ENCODE measurements around the gene DNAJB8.

The DNAJB8 gene

GRCh38 chr3:128463771-128464170 lies 2.9 kb downstream of the DNAJB8 start:
- no peak for DNase-seq

GRCh38 chr3:128463354-128463753 lies 3.3 kb downstream of the DNAJB8 start:
- DNase-seq = no peak

GRCh38 chr3:128462931-128463330 lies 3.8 kb downstream of the DNAJB8 start:
- no peak for DNase-seq

- no peak for DNase-seq
Observed at GRCh38 chr3:128462341-128462910, 4.3 kb downstream of the DNAJB8 start.

GRCh38 chr3:128461731-128462130 lies 5.0 kb downstream of the DNAJB8 start:
- DNase-seq = no peak

- DNase-seq = no peak
Observed at GRCh38 chr3:128459461-128459820, 7.2 kb downstream of the DNAJB8 start.

GRCh38 chr3:128458746-128459460 lies 7.8 kb downstream of the DNAJB8 start:
- DNase-seq = no peak

GRCh38 chr3:128457937-128458336 lies 8.8 kb downstream of the DNAJB8 start:
- DNase-seq = no peak

- DNase-seq = no peak
Observed at GRCh38 chr3:128456776-128457715, 9.6 kb downstream of the DNAJB8 start.

- no peak for DNase-seq
Observed at GRCh38 chr3:128455786-128456748, 10.6 kb downstream of the DNAJB8 start.

- DNase-seq = no peak
Observed at GRCh38 chr3:128455116-128455515, 11.6 kb downstream of the DNAJB8 start.

- no peak for DNase-seq
Observed at GRCh38 chr3:128454310-128454618, 12.4 kb downstream of the DNAJB8 start.

- no peak for DNase-seq
Observed at GRCh38 chr3:128453501-128454309, 13.0 kb downstream of the DNAJB8 start.

- DNase-seq = no peak
Observed at GRCh38 chr3:128452678-128453275, 13.9 kb downstream of the DNAJB8 start.

- DNase-seq = no peak
Observed at GRCh38 chr3:128452120-128452519, 14.6 kb downstream of the DNAJB8 start.

GRCh38 chr3:128449111-128449638 lies 17.5 kb downstream of the DNAJB8 start:
- DNase-seq = no peak

GRCh38 chr3:128448491-128448890 lies 18.2 kb downstream of the DNAJB8 start:
- DNase-seq = no peak

- DNase-seq = no peak
Observed at GRCh38 chr3:128447561-128448013, 19.1 kb downstream of the DNAJB8 start.

- no peak for DNase-seq
Observed at GRCh38 chr3:128446821-128447220, 19.9 kb downstream of the DNAJB8 start.

- no peak for DNase-seq
Observed at GRCh38 chr3:128445357-128445756, 21.3 kb downstream of the DNAJB8 start.

GRCh38 chr3:128443771-128444170 lies 22.9 kb downstream of the DNAJB8 start:
- no peak for DNase-seq
